GM18517 (cell line): Measurements from ENCODE around the gene MRPL51.
A peak's percentile ranks its signal among the peaks of the same experiment; 100 is the strongest.
"Not testable (repeated sequence)": the region's sequence is repeated elsewhere in the genome, so short reads cannot be mapped to it uniquely, and the experiment has no call there.

Experiments
- ATAC-seq: cut with Tn5 transposase; IDR thresholded peaks from one replicate; pipeline ENCODE4 v1.9.1; 2021; ENCODE audit warnings: mild to moderate bottlenecking, moderate library complexity; ENCODE audit not compliant: unreplicated experiment

Gene MRPL51

DNA sequence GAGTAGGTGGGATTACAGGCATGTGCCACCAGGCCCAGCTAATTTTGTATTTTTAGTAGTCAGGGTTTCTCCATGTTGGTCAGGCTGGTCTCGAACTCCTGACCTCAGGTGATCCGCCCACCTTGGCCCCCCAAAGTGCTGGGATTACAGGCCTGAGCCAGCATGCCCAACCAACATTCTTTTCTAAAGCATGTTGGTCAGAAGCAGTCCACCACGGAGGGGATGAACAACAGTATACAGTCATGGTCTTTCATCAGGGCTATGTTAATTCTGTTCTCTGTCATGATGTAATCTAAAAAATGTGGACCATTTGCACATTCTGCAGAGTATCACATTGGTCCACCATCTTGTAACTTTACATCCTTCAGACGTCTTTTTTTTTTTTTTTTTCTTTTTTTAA, 3.6 kb downstream of the MRPL51 start:
- no peak for ATAC-seq

DNA sequence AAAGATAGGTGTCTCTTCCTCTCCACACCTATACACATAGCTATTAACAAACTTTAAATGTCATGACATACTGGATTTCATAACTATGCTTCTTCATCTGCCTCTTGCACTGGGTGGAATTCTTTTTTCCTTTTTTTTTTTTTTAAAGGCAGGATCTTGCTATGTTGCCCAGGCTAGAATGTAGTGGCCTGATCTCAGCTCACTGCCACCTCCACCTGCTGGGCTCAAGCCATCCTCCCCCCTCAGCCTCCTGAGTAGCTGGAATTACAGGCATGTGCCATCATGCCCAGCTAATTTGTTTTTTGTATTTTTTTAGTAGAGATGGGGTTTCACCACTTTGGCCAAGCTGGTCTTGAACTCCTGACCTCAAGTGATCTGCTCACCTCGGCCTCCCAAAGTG, 4.8 kb downstream of the MRPL51 start:
- ATAC-seq, result no peak

DNA sequence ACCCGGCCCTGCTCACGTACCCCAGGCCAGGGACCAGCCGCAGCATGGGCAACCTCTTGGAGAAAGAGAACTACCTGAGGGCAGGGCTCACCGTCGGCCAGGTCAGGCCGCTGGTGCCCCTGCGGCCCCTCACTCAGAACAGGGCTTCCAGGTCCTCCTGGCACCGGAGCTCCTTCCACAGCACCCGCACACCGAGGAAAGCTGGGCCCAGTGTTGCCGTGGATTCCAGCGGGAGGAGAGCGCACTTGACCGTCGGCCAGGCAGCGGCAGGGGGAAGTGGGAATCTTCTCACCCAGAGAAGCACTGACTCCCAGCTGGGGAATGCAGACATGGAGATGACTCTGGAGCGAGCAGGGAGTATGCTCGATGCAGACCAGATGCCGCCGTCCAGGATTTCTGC, 14.6 kb downstream of the MRPL51 start:
- no peak for ATAC-seq

DNA sequence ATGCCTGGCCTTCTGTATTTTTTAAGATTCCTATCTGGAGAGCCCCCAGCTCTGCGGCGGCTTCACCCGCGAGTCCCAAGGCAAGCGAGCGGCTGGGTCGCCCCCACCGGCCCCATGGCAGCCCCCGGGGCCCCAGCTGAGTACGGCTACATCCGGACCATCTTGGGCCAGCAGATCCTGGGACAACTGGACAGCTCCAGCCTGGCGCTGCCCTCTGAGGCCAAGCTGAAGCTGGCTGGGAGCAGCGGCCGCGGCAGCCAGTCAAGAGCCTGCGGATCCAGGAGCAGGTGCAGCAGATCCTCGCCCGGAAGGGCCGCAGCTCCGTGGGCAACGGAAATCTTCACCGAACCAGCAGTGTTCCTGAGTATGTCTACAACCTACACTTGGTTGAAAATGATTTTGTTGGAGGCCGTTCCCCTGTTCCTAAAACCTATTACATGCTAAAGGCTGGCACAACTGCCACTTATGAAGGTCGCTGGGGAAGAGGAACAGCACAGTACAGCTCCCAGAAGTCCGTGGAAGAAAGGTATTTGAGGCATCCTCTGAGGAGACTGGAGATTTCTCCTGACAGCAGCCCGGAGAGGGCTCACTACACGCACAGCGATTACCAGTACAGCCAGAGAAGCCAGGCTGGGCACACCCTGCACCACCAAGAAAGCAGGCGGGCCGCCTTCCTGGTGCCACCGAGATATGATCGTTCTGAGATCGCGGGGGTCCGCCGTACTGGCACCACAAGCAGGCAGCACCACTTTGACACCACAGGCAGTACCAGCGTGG, 15.3 kb downstream of the MRPL51 start:
- ATAC-seq, result not testable (repeated sequence)

DNA sequence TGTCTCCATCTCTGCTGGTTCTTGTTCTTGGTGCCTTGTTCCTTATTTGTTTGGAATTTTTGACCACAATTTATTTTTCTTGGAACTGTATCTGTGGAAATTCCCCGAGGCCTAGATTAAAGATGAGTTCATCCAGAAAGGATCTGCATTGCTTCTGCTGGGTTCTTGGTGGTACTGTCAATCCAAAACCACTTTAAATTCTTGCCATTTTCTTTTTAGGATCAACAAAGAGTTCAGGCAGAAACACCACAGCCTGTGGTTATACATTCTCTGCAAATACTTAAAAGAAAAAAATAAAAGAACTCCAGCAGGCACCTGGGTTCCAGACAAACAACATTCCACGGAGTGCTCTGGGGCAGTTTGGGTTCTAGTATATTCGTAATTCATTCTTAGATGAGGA, 16.6 kb downstream of the MRPL51 start:
- ATAC-seq, result no peak

DNA sequence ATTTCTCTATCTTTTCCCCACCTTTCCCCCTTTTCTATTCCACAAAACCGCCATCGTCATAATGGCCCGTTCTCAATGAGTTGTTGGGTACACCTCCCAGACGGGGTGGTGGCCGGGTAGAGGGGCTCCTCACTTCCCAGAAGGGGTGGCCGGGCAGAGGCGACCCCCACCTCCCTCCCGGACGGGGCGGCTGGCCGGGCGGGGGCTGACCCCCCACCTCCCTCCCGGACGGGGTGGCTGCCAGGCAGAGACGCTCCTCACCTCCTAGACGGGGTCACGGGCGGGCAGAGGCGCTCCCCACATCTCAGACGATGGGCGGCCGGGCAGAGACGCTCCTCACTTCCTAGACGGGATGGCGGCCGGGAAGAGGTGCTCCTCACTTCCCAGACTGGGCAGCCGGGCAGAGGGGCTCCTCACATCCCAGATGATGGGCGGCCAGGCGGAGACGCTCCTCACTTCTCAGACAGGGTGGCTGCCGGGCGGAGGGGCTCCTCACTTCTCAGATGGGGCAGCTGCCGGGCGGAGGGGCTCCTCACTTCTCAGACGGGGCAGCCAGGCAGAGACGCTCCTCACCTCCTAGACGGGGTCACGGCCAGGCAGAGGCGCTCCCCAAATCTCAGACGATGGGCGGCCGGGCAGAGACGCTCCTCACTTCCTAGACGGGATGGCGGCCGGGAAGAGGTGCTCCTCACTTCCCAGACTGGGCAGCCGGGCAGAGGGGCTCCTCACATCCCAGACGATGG, 17.7 kb downstream of the MRPL51 start:
- not testable (repeated sequence) for ATAC-seq

DNA sequence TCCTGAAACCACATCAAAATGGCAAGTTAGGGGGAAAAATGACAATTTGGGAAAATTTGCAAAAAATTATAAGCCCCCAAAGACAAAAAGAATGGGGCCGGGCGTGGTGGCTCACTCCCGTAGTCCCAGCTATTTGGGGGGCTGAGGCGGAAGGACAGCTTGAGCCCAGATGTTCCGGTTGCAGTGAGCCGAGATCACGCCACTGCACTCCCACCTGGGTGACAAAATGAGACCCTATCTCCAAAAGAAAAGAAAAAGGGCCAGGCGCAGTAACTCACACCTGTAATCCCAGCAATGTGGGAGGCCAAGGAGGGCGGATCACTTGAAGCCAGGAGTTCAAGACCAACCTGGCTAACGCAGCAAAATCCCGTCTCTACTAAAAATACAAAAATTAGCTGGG, 20.6 kb downstream of the MRPL51 start:
- ATAC-seq, result no peak

DNA sequence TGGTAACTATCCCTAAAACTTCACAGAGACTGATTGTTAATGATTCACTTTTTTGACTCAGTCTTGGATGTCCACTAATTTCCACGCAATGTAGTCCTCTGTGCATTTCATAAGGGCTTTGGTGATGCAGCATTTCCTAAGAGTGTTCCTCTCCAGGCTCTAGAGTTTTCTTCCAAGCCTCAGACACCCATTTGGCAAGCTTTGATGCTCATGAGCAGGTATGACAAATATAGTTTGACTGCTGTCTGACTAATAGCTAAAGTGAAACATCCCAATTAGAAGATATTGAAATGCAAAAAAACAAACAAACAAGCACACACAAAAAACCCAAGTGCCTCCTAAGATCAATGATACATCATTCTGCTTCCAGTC, 21.1 kb downstream of the MRPL51 start:
- ATAC-seq, result no peak

DNA sequence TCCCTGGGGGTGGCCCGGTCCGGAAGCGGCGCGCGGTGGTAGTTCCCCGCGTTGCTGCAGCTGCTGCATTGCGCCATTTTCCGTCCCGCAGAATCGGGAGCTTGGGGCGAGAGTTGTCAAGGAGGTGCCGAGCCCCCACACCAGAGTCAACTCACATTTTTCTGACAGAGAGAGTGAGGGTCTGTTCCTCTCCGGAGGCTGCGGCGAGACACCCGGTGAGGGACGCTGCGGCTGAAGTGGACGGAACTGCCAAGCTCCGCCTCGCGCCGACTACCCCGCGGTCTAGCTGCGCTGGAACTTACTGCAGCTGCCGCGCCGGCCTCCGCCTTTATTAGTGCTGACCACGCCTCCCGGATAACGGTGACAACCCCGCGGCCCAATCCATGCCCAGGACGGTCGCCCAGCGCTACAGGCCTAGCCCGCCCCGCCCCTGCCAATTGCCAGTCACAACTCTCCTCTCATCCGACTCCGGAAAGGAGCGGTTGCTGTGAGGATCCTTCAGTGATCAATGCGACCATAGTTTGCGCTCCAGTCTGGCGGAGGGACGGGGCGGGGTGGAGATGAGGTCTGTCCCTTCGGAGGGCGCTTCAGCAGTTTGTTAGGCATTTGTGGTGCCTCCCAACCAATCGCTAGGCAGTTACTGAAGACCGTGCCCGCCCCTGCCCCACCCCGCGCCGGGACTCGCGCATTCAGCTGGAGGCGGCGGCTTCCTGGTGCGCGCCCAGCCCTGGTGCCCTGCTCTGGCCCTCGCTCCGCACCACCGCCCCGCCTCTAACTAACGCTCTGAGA, 22.5 kb downstream of the MRPL51 start, which contains the start of gene VAMP1:
Gene VAMP1, minus strand, starts transcription at position 303 of the 789 bp plus-strand sequence. Its CDS starts 146 bp downstream, at position 157.
- ATAC-seq, result peak; percentile 79

DNA sequence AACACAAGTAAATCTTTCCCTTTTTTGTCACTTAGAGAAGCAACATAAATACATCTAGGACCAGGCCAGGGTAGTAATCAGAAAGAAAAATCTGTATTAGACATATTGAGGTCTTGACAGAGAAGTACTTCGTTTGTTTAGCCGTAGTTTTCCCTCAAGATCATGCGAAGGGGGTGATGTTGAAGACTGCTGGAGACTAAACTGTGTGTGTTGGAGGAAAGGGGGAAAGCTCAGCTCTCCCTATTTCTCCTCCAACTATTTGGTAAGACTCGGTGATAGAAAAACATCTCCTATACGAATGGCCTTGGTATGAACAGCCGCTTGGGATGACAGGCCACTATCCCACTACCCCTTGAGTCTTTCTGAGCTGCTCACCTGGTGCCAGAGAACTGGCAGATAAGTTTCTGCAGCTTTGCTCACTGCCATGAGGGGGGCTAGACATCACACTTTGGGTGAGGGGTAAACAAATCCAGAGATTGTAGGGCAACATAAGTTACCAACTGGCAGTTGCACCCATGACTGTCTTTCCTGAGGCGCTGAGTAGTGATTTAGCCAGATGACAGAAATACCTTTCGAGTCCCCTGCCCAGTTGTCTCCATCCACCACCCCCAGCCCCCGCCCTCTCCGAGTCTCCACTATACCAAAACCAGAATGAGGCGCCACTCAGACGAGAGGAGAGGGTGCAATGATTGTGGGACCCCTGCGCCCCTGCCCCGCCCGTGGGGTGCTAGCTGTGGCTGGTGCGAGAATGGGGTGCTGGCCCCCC, 23.3 kb downstream of the MRPL51 start:
- no peak for ATAC-seq

DNA sequence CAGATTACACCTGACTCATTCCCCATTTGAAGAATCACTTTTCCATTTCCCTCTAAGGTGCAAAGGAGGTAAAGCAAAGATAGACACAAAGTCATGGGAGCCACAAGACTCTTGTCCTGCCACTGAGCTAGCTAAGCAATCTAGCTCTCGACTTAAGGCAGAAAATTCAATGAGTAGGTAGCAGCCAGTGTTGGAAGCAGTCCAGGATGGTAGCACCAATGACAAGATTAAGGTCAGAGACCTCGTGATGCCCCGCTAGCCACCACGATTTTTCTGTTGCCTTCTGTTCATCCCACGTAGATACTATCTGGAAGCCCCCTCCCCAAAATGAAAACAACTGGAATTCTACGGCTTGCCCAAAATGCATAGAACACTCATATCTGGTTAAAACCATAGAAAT, 24.0 kb downstream of the MRPL51 start:
- ATAC-seq, result no peak

DNA sequence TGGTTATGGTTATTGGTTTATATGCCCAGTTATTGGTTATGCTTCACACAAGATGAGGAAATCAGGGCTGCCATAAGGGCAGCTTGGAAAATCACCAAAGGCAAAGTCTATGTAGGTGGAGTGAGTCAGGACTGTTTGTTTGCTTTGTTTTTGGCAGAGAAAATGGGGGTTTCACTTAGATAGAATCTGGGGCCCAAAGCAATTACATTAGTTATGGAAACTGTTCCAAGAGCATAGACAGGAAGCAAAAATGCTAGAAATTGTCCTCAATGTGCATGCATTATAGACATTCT, 24.8 kb downstream of the MRPL51 start:
- ATAC-seq, result no peak

DNA sequence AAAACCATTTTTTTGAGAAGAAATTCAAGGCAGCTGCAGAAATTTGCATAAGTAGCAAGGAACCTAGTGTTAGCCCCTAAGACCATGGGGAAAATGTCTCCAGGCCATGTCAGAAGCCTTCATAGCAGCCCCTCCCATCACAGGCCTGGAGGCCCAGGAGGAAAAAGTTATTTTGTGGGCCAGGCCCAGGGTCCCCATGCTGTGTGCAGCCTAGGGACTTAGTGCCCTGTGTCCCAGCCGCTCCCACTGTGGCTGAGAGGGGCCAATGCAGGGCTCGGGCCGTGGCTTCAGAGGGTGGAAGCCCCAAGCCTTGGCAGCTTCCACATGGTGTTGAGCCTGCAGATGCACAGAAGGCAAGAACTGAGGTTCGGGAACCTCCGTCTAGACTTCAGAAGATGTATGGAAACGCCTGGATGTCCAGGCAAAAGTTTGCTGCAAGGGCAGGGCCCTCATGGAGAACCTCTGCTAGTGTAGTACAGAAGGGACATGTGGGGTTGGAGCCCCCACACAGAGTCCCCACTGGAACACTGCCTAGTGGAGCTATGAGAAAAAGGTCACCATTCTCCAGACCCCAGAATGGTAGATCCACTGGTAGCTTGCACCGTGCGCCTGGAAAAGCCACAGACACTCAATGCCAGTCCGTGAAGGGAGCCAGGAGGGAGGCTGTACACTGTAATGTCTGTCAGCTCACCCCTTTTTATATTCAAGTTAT, 25.3 kb downstream of the MRPL51 start:
- not testable (repeated sequence) for ATAC-seq

DNA sequence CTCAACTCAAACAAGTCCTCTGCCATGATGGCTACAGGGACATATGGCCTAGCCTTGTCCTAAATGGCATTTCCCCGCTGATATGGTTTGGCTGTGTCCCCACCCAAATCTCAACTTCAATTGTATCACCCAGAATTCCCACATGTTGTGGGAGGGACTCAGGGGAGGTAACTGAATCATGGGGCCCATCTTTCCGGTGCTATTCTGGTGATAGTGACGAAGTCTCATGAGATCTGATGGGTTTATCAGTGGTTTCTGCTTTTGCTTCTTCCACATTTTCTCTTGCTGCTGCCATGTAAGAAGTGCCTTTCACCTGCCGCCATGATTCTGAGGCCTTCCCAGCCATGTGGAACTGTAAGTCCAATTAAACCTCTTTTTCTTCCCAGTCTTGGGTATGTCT, 26.3 kb downstream of the MRPL51 start:
- ATAC-seq, result not testable (repeated sequence)

DNA sequence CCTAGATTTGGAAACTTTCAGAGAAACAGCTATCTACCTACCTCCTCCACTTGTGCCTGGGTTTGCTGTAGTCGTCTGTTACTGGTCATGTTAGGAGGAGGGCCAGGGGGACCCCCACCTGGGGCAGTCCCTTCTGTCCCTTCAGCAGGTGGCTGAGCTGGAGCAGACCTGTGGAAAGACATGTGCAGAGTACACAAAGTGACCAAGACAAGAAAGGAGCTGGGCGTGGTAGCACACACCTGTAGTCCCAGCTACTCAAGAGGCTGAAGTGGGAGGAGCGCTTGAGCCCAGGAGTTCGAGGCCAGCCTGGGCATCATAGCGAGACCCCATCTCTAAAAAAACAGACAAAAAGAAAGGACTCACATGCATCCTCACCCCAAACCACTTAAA, 26.9 kb downstream of the MRPL51 start:
- ATAC-seq, result no peak

DNA sequence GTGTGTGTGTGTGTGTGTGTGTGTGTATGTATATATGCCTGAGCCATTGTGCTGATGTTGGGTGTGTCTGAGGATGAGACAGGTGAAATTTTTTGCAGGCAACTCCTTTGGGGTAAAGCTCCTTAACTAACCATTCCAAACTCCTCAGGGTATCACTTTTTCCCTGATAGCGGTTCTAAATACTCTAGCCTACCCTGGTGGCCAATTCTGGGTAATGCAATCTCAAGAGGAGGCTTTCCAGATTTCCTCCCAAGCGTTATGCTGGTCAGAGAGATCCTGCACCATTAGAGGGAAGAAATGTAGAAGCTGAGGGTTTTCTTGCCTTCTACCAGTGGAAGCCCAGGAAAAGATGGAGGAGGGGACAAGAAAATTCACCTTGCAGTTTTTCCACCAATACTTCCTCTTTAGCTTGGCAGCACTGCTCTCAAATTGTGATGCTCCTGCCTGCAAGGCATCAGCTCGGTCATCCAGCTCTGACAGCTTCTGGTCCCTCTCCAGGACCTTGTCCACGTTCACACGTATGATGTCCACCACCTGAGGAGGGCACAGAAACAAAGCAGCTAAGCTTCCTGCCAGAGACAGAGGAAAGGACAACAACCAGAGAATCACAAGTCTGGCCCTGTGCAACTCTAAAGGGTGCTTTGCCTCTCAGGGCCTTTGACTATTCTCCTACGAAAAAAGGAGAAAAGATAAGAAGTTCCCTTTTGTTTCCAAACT, 27.4 kb downstream of the MRPL51 start:
- ATAC-seq, result no peak

DNA sequence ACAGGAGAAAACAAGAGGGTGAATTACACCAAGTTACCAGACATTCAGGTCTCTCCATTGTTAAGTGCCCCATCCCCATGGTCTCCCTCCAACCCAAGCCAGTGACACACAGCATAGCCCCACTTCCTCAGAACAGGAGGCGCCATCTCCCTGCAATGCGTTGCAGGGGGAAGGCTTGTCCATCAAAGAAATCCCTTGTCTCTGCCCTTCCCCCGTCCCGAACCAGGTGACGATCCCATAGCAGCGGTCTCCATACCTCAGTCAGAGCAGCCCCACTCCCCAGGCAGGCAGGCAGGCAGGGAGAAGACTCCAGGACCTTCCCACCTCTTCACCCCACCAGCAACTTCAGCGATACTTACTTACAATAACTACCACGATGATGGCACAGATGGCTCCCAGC, 28.5 kb downstream of the MRPL51 start:
- ATAC-seq, result no peak

DNA sequence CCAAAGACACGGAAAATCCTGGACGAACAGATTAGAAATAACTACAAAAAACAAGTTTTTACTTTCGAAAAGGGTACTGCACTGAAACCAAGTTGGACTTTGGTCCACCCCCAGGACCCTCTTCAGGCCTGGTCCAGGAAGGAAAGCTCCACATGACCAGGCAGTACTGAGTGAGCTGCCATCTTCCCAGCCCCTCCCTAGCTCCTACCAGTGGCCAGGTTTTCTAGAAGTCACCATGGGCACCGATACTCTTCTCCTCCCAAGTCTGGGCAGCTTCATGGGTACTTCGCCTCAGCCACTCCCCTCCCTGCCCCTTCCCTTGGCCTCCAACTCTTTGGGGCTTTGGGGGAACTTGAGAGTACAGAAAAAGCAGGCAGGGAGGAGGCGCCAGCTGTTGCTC, 29.2 kb downstream of the MRPL51 start:
- no peak for ATAC-seq

DNA sequence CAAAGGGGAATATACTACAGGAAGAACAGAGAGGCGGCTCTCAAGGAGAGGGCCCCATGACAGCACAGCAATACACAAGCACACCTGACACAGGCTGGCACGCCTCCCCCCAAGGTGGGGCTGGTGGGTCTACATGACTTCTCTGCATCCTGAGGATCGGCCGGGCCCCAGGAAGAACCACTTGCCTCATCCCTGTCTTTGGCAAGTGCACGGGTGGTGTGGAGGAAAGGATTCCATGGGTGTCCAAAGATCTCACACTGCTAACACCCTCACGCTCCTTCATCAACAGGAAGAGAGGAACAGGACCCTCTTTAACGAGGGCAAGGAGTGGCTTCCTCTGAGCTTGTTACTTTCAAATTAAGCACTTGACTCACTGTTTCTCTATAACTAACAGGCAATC, 29.8 kb downstream of the MRPL51 start:
- no peak for ATAC-seq
